ENCODE measurements around the gene ART1. TPM values are rescaled to one million over a fixed set of nuclear protein-coding genes. Genes with fewer than 3 reads are reported as not detected.
"Not testable (repeated sequence)": the region's sequence is repeated elsewhere in the genome, so short reads cannot be mapped to it uniquely, and the experiment has no call there.

ART1 gene
- not detected for total RNA-seq

- Mint-ChIP-seq H3K27me3 (peaks cover 67% of the 10 kb centered on the region), H3K4me1 (peaks cover 3% of the 10 kb centered on the region), H3K4me3 (no peak within 1 kb of the TSS), H3K27ac (no peak within 1 kb of the TSS), H3K9me3 (no peaks in the 10 kb centered on the region), H3K36me3 (no peaks in the 10 kb centered on the region)
- no peak for DNase-seq
Observed at GRCh38 chr11:3644817-3645235, at the start of gene ART1. Gene ART1, plus strand, starts transcription at chr11:3645128. Its CDS starts 14,086 bp downstream, at chr11:3659214.

- not testable (repeated sequence) for H3K4me1 Mint-ChIP-seq, H3K9me3 Mint-ChIP-seq, H3K27me3 Mint-ChIP-seq, H3K27ac Mint-ChIP-seq, DNase-seq, H3K36me3 Mint-ChIP-seq, H3K4me3 Mint-ChIP-seq
Observed at GRCh38 chr11:3597743-3598142, 47.2 kb upstream of the ART1 start.

- H3K9me3 Mint-ChIP-seq, H3K36me3 Mint-ChIP-seq, H3K27ac Mint-ChIP-seq, H3K4me1 Mint-ChIP-seq, DNase-seq, H3K4me3 Mint-ChIP-seq, H3K27me3 Mint-ChIP-seq: not testable (repeated sequence)
Observed at GRCh38 chr11:3600201-3600600, 44.7 kb upstream of the ART1 start.

- DNase-seq, result no peak
- Mint-ChIP-seq H3K27ac (no peak overlapping the region), H3K4me3 (no peak overlapping the region), H3K4me1 (peaks cover 7% of the 10 kb centered on the region), H3K9me3 (no peaks in the 10 kb centered on the region), H3K36me3 (no peaks in the 10 kb centered on the region), H3K27me3 (no peaks in the 10 kb centered on the region)
Observed at GRCh38 chr11:3604167-3604566, 40.8 kb upstream of the ART1 start.

- no peaks in the 10 kb centered on the region for H3K27me3 Mint-ChIP-seq
- H3K27ac Mint-ChIP-seq, result no peak overlapping the region
- no peaks in the 10 kb centered on the region for H3K9me3 Mint-ChIP-seq
- no peak overlapping the region for H3K4me3 Mint-ChIP-seq
- H3K36me3 Mint-ChIP-seq, result no peaks in the 10 kb centered on the region
- peaks cover 7% of the 10 kb centered on the region for H3K4me1 Mint-ChIP-seq
- DNase-seq, result no peak
Observed at GRCh38 chr11:3605283-3605662, 39.7 kb upstream of the ART1 start.

GRCh38 chr11:3605771-3606203 is 39.1 kb upstream of the ART1 start:
- Mint-ChIP-seq H3K36me3 (no peaks in the 10 kb centered on the region), H3K4me1 (peaks cover 7% of the 10 kb centered on the region), H3K27me3 (no peaks in the 10 kb centered on the region), H3K9me3 (no peaks in the 10 kb centered on the region), H3K27ac (no peak overlapping the region), H3K4me3 (no peak overlapping the region)
- DNase-seq, result no peak

- H3K27ac Mint-ChIP-seq, result no peak overlapping the region
- H3K4me3 Mint-ChIP-seq, result no peak overlapping the region
- no peaks in the 10 kb centered on the region for H3K9me3 Mint-ChIP-seq
- H3K4me1 Mint-ChIP-seq, result peaks cover 11% of the 10 kb centered on the region
- peak; percentile 11 for DNase-seq
- no peaks in the 10 kb centered on the region for H3K36me3 Mint-ChIP-seq
- peaks cover 4% of the 10 kb centered on the region for H3K27me3 Mint-ChIP-seq
Observed at GRCh38 chr11:3609416-3610265, 35.3 kb upstream of the ART1 start.

- H3K36me3 Mint-ChIP-seq, result no peaks in the 10 kb centered on the region
- H3K27me3 Mint-ChIP-seq, result peaks cover 12% of the 10 kb centered on the region
- no peaks in the 10 kb centered on the region for H3K9me3 Mint-ChIP-seq
- peaks cover 12% of the 10 kb centered on the region for H3K4me1 Mint-ChIP-seq
- no peak for DNase-seq
- no peak overlapping the region for H3K27ac Mint-ChIP-seq
- H3K4me3 Mint-ChIP-seq, result no peak overlapping the region
Observed at GRCh38 chr11:3610846-3611245, 34.1 kb upstream of the ART1 start.

GRCh38 chr11:3611976-3612678 is 32.8 kb upstream of the ART1 start:
- DNase-seq, result no peak
- Mint-ChIP-seq H3K27me3 (peaks cover 13% of the 10 kb centered on the region), H3K27ac (no peak overlapping the region), H3K4me1 (peaks cover 12% of the 10 kb centered on the region), H3K9me3 (no peaks in the 10 kb centered on the region), H3K4me3 (no peak overlapping the region), H3K36me3 (no peaks in the 10 kb centered on the region)

- peaks cover 13% of the 10 kb centered on the region for H3K27me3 Mint-ChIP-seq
- peaks cover 12% of the 10 kb centered on the region for H3K4me1 Mint-ChIP-seq
- no peaks in the 10 kb centered on the region for H3K9me3 Mint-ChIP-seq
Observed at GRCh38 chr11:3613998-3614741, 30.8 kb upstream of the ART1 start.

GRCh38 chr11:3614742-3615171 is 30.2 kb upstream of the ART1 start:
- H3K4me1 Mint-ChIP-seq, result peaks cover 12% of the 10 kb centered on the region
- no peak overlapping the region for H3K4me3 Mint-ChIP-seq
- no peaks in the 10 kb centered on the region for H3K36me3 Mint-ChIP-seq
- H3K27me3 Mint-ChIP-seq, result peaks cover 13% of the 10 kb centered on the region
- DNase-seq, result peak; percentile 55
- H3K27ac Mint-ChIP-seq, result no peak overlapping the region
- no peaks in the 10 kb centered on the region for H3K9me3 Mint-ChIP-seq

More at GRCh38 chr11:3613998-3614741, 30.8 kb upstream of the ART1 start:
- no peak for DNase-seq
- Mint-ChIP-seq H3K4me3 (no peak overlapping the region), H3K36me3 (no peaks in the 10 kb centered on the region), H3K27ac (no peak overlapping the region)

- DNase-seq, result no peak
- H3K9me3 Mint-ChIP-seq, result no peaks in the 10 kb centered on the region
- no peaks in the 10 kb centered on the region for H3K36me3 Mint-ChIP-seq
- H3K27me3 Mint-ChIP-seq, result peaks cover 13% of the 10 kb centered on the region
- H3K4me1 Mint-ChIP-seq, result peaks cover 12% of the 10 kb centered on the region
- no peak overlapping the region for H3K27ac Mint-ChIP-seq
- no peak overlapping the region for H3K4me3 Mint-ChIP-seq
Observed at GRCh38 chr11:3615998-3616397, 28.9 kb upstream of the ART1 start.

GRCh38 chr11:3616721-3617460 is 28.0 kb upstream of the ART1 start:
- Mint-ChIP-seq H3K4me1 (peaks cover 12% of the 10 kb centered on the region), H3K27ac (no peak overlapping the region)

GRCh38 chr11:3617990-3618389 is 26.9 kb upstream of the ART1 start:
- Mint-ChIP-seq H3K36me3 (no peaks in the 10 kb centered on the region), H3K4me3 (no peak overlapping the region), H3K27me3 (peaks cover 13% of the 10 kb centered on the region), H3K9me3 (no peaks in the 10 kb centered on the region), H3K4me1 (peaks cover 12% of the 10 kb centered on the region), H3K27ac (no peak overlapping the region)
- no peak for DNase-seq

More at GRCh38 chr11:3616721-3617460, 28.0 kb upstream of the ART1 start:
- Mint-ChIP-seq H3K9me3 (no peaks in the 10 kb centered on the region), H3K27me3 (peaks cover 13% of the 10 kb centered on the region), H3K4me3 (no peak overlapping the region), H3K36me3 (no peaks in the 10 kb centered on the region)
- DNase-seq, result no peak

All from activated naive CD8-positive, alpha-beta T cell treated with anti-CD3 and anti-CD28 coated beads for 36 hours (primary cell).